GM21367 (cell line): ENCODE measurements around the gene NUDT3.
A peak's percentile ranks its signal among the peaks of the same experiment; 100 is the strongest.
"Not testable (repeated sequence)": the region's sequence is repeated elsewhere in the genome, so short reads cannot be mapped to it uniquely, and the experiment has no call there.

Source experiments
- ATAC-seq: cut with Tn5 transposase; IDR thresholded peaks from one replicate; pipeline ENCODE4 v1.9.1; 2021; ENCODE audit not compliant: unreplicated experiment

The NUDT3 gene

DNA sequence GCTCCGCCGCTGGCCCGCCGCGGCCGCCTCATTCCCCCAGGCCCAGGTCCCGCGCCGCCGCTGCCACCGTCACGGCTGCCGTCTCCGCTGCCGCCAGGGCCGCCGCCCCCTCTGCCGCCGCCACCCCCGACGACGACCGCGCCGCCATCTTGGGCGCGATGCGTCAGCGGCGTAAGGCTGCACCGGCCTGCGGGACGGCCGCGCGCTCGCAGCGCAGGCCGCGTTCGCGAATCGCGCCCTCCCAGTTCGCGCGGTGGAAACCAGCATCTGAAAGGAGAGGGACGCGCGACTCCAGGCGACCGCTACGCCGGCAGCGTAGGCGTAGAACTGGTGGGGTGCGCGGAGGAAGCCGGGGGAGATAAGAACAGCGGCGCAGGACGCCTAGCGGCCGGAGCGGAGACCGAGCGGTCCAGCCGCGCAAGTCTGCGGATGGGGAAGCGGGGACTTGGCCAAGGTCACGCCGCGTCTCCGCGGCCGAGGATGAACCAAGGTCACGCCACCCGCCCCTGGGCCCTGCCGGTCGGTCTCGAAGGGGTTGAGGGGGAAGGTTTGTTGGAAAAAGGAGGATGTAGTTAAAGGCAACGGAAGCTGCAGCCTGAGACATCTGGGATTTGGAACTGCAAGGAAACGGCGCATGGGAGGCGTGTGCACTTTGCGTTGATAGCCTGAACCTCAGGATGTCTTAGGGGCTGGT lies at the start of gene NUDT3:
Gene NUDT3, minus strand, starts transcription at position 173 of the 694 bp plus-strand sequence. CDS start 307 bp downstream, outside the sequence.
- peak; percentile 80 for ATAC-seq

- ATAC-seq = no peak
Measured at GRCh38 chr6:34441526-34441925, 49.1 kb upstream of the NUDT3 start.

GRCh38 chr6:34439442-34439841 lies 47.0 kb upstream of the NUDT3 start:
- ATAC-seq = no peak

DNA sequence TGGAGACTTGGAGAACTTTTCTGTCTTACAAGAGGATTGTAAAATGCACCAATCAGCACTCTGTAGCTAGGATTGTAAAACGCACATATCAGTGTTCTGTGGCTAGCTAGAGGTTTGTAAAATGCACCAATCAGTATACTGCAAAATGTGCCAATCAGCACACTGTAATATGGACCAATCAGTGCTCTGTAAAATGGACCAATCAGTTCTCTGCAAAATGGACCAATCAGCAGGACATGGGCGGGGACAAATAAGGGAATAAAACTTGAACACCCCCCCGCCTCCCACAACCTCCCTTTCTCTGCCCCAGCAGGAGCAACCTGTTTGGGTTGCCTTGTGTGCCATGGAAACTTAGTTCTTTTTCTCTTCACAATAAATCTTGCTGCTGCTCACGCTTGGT lies 46.2 kb upstream of the NUDT3 start:
- ATAC-seq = no peak

- no peak for ATAC-seq
Measured at GRCh38 chr6:34437644-34437970, 45.1 kb upstream of the NUDT3 start.

GRCh38 chr6:34436803-34437643 lies 44.6 kb upstream of the NUDT3 start:
- no peak for ATAC-seq

DNA sequence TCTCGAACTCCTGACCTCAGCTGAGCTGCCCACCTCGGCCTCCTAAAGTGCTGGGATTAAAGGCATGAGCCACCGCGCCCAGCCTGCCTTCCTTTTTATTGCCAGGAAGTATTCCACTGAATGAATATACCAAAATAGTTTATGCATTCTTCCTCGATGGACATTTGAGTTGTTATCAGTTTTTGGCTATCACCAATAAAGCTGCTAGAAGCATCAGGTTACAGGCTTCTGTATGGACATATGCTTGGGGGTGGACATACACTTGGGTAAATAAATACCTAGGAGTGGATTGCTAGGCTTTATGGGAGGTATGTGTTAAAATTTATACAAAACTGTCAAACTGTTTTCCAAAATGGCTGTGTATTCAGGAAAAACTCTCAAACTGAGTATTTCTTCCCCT lies 43.4 kb upstream of the NUDT3 start:
- ATAC-seq = no peak

DNA sequence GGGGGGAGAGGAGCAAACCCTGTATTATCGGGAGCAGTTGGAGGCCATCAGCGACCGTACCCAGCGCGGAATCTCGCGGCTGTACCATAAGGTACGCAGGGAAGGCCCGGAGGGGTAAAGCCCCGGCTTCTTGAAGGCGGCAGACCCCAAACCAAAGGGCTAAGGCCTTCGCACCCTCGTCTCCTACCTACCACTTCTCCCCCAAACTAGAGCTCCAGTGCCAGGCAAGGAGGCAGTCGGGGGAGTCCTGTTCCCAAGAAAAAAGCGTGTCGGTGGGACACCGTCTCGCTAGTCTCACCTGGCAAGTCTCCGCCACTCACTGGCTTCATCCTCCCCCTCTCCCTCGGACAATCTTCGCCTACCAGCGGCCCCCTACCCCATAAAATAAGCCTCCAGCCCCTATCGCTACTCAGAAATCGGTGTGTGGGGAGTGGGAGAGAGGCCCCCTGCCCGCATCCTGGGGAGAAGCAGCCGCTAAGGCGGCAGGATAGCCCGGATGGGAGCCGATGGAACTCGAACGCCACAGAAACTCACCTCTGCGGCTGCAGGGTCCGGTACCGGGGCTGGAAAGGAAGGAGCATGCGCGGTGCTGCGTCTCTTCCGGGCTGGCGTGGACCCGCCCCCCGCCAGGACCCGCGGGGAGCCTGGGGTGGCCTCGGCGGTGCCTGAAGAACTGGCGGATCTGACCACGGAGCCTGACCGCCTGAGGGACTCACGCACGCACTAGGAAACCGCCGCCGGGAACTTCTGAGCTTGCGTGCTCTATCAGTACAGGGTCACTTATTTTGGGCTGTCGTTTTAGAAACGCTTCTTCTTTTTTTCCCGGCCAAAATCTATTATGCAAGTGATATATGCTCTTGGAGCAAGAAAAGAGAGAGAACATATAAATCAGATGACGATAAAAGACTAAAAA lies 33.3 kb upstream of the NUDT3 start, which contains the start of gene RPS10:
Gene RPS10, minus strand, starts transcription at position 572 of the 913 bp plus-strand sequence. CDS start 848 bp downstream, outside the sequence.
- peak; percentile 69 for ATAC-seq

DNA sequence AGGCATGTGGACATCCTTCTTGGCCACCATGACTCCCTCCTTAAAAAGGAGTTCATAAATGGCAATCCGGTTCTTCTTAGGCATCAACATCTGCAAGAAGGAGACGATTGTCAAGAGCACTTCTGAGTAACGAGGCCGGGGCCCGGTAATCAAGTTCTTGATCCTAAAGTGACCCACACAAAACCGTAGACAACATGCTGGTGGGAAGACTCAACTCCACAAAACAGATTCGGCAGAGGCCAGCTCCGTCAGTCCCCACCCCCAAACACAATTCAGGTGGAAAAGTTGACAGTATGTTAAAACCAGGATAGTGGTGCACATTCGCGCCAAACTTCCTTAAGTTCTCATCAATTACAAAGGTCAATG lies 32.6 kb upstream of the NUDT3 start:
- no peak for ATAC-seq

DNA sequence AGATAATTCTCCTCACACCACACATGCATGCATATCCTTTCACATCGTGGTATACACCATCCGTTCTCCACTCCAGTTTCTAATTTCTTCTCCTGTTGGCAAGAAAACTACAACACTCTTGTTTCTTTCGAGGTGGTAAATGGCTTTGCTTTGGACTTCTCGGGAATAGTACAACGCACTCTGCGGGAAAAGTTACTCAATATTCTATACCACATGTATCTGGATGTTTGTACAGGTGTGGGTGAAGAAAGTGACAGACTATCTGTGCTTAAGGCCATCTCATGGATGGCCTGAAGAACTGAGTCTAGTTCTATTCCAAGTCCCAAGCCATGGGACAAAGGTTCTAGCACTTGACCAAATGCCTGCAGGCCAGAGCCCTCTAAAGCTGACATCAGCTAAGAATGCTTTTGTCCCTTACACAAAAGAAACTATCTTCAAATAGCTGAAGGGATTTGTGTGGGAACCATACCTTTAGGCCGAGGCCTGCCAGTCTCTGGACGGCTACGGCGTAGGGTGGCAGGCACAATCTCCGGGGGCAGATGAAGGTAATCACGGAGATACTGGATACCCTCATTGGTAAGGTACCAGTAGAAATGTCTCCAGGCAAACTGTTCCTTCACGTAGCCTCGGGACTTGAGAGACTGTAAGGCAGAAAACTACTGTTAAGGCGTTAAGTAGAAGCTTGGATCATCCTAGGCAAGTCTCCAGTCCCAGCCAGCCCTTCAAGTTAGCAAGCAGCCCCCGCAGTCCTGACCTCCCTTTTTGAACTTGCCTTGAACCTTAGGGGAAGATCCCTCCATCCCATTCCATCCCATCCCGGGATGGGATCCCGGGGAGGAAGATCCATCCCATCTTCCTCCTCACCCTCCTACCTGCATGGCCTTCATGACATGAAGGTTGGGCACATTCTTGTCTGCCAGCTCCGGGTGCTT lies 32.0 kb upstream of the NUDT3 start:
- ATAC-seq = no peak

GRCh38 chr6:34423254-34423653 lies 30.8 kb upstream of the NUDT3 start:
- no peak for ATAC-seq

- no peak for ATAC-seq
Measured at GRCh38 chr6:34418367-34418766, 25.9 kb upstream of the NUDT3 start.

GRCh38 chr6:34416877-34417371 lies 24.5 kb upstream of the NUDT3 start:
- no peak for ATAC-seq

DNA sequence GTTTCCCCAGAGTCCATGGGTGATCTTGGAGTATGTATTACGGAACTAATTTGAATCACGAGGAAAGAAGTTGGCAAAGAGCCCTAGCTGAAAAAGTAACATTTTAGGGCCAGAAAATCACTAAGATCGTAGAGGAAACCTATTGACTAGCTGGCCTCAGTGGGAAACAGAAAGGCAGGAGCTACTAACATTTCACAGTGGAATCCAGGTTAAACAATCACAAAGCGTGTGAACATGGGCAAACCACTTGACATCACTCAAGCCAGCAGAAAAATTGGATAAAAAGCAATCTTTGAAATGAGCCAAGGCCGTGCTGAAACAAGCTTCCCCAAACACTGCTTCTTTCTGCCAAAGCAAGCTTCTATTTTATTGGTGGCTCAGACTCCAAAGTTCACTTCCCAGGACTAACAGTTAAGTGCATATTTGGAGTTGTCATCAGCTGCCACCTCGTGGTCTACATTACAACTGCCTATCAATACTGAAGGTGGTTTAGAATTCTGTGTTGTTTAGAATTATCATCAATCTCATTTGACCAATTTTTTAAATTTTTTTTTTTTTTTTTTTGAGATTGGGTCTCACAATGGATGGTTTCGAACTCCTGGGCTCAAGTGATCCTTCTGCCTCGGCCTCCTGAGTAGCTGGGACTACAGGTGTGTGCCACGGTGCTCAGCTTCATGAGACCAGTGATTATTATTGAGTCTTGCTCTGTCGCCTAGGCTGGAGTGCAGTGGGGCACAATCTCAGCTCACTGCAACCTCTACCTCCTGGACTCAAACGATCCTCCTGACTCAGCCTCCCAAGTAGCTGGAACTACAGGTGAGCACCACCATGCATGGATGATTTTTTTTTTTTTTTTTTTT lies 22.8 kb upstream of the NUDT3 start:
- ATAC-seq = no peak

DNA sequence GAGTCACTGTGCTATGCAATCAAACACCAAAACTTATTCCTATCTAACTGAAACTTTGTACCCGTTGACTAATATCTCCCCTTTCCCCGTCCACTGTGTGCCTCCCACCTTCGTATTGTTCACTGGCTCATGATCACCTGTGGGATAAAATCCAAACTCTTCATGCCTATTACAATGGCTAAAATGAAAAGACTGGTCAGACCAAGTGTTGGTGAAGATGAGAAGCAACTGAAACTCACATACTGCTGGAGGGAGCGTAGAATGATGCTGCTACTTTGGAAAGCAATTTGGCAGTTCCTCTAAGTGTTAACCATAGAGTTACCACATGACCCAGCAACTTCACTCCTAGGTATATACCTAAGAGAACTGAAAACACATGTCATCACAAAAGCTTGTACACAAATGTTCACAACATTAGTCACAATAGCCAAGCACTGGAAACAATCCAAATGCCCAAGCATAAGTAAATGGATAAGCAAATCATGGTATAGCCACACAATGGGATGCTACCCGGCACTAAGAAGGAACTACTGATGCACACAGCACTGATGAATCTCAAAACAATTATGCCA lies 20.3 kb upstream of the NUDT3 start:
- ATAC-seq = no peak

GRCh38 chr6:34412016-34412415 lies 19.5 kb upstream of the NUDT3 start:
- ATAC-seq = no peak

GRCh38 chr6:34407915-34408314 lies 15.4 kb upstream of the NUDT3 start:
- not testable (repeated sequence) for ATAC-seq

DNA sequence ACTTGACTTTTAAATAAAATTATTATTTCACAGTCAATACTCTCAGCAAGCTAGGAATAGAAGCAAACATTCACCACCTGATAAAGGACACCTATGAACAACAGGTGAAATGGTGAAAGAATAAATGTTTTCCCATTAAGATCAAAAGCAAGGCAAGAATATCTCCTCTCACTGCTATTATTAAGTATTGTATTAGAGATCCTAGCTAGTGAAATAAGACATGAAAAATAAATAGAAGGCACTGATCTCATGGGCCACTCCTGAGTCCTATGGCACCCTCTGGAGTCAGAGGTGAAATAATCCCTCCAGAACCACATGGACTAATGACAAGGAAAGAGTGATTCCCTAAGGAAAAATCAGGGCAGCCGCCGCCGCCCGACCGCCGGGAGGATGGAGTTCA lies 4.0 kb upstream of the NUDT3 start:
- ATAC-seq = no peak

GRCh38 chr6:34393966-34394305 lies 1.5 kb upstream of the NUDT3 start:
- no peak for ATAC-seq
